ENCODE measurements around the gene NEK5. TPM values are rescaled to one million over a fixed set of nuclear protein-coding genes. Genes with fewer than 3 reads are reported as not detected.

The NEK5 gene
- total and polyA plus RNA-seq, 2 of the 8 experiments (the other 6 are each of a cell fraction or from before 2014, with no cell fraction given), result 0.12 to 0.35 TPM

GRCh38 chr13:52047463-52047862, 81.4 kb downstream of the NEK5 start (continued):
- no peak for TF ChIP-seq CHD7 (IDR thresholded peaks at IDR 0.05; ENCODE audit: insufficient replicate concordance, low read length)
- TF ChIP-seq USF2 (IDR thresholded peaks at IDR 0.05; ENCODE audit: low read length), result no peak
- no peak for TF ChIP-seq RXRA (IDR thresholded peaks at IDR 0.05; ENCODE audit: insufficient read depth, low read depth, low read length)

All from H1 (cell line).